NT2/D1 (cell line): Measurements from ENCODE around the gene PPIP5K1.
A peak's percentile ranks its signal among the peaks of the same experiment; 100 is the strongest.

Source experiments
- DNase-seq: peaks from one replicate; pipeline ENCODE4 v3.0.0-alpha.2; 2011; ENCODE audit warnings: low read depth, low spot score
- H3K27me3 ChIP-seq: 2 replicates; pipeline ENCODE4 v1.6.0; 2011; ENCODE audit warnings: mild to moderate bottlenecking; ENCODE audit not compliant: insufficient read length, insufficient read depth
- H3K36me3 ChIP-seq: 2 replicates; pipeline ENCODE4 v1.6.1; 2011; ENCODE audit warnings: mild to moderate bottlenecking, low read length, mixed read lengths; ENCODE audit not compliant: insufficient read depth, insufficient read length
- H3K4me1 ChIP-seq: 2 replicates; pipeline ENCODE4 v1.5.1; 2011; ENCODE audit not compliant: insufficient read depth, insufficient read length
- H3K4me3 ChIP-seq: 2 replicates; pipeline ENCODE4 v1.5.1; 2011; ENCODE audit warnings: low read depth; ENCODE audit not compliant: insufficient read length
- H3K9ac ChIP-seq: 2 replicates; pipeline ENCODE4 v1.6.0; 2011; ENCODE audit warnings: low read depth; ENCODE audit not compliant: insufficient read length
- H3K9me3 ChIP-seq: 2 replicates; pipeline ENCODE4 v1.5.1; 2011; ENCODE audit warnings: mild to moderate bottlenecking, low read length; ENCODE audit not compliant: insufficient read depth
- SUZ12 ChIP-seq: IDR thresholded peaks from 2 replicates; pipeline ENCODE4 v1.6.1; 2011; ENCODE audit not compliant: insufficient read length, insufficient read depth; ENCODE audit errors: extremely low read depth
- YY1 ChIP-seq: IDR thresholded peaks from 2 replicates; pipeline ENCODE4 v1.6.1; 2011; ENCODE audit not compliant: insufficient read length, insufficient read depth
- ZNF274 ChIP-seq: IDR thresholded peaks from 2 replicates; pipeline ENCODE4 v1.6.1; 2011; ENCODE audit warnings: mild to moderate bottlenecking, low read depth, low read length

PPIP5K1 gene

GRCh38 chr15:43514241-43515057 lies 75.6 kb downstream of the PPIP5K1 start:
- no peak for DNase-seq
- Histone ChIP-seq H3K36me3 (no peaks in the 10 kb centered on the region), H3K9me3 (no peaks in the 10 kb centered on the region), H3K4me3 (no peak overlapping the region), H3K27me3 (peaks cover 36% of the 10 kb centered on the region), H3K9ac (peak overlapping the region; percentile 12), H3K4me1 (peaks cover 8% of the 10 kb centered on the region)
- TF ChIP-seq ZNF274: no peak
- TF ChIP-seq YY1: no peak
- TF ChIP-seq SUZ12: no peak

GRCh38 chr15:43513550-43513949 lies 76.5 kb downstream of the PPIP5K1 start:
- TF ChIP-seq ZNF274 (no peak), SUZ12 (no peak), YY1 (no peak)
- Histone ChIP-seq H3K4me1 (peaks cover 12% of the 10 kb centered on the region), H3K9me3 (no peaks in the 10 kb centered on the region), H3K4me3 (no peak overlapping the region), H3K9ac (no peak overlapping the region), H3K36me3 (no peaks in the 10 kb centered on the region), H3K27me3 (peaks cover 27% of the 10 kb centered on the region)
- no peak for DNase-seq

- DNase-seq: no peak
- Histone ChIP-seq H3K9ac (peak overlapping the region; percentile 33), H3K4me1 (peaks cover 12% of the 10 kb centered on the region), H3K4me3 (peak overlapping the region; percentile 42), H3K36me3 (no peaks in the 10 kb centered on the region), H3K27me3 (peaks cover 27% of the 10 kb centered on the region), H3K9me3 (no peaks in the 10 kb centered on the region)
- TF ChIP-seq YY1 (no peak), SUZ12 (no peak), ZNF274 (no peak)
These were observed 78.8 kb downstream of the PPIP5K1 start for GRCh38 chr15:43511012-43511885.

GRCh38 chr15:43510200-43511011 lies 79.6 kb downstream of the PPIP5K1 start:
- Histone ChIP-seq H3K9ac (peak overlapping the region; percentile 63), H3K4me1 (peaks cover 12% of the 10 kb centered on the region), H3K9me3 (no peaks in the 10 kb centered on the region), H3K27me3 (peaks cover 27% of the 10 kb centered on the region), H3K4me3 (peak overlapping the region; percentile 46), H3K36me3 (no peaks in the 10 kb centered on the region)
- DNase-seq: peak; percentile 95
- no peak for TF ChIP-seq SUZ12

GRCh38 chr15:43509660-43510199 lies 80.3 kb downstream of the PPIP5K1 start:
- no peaks in the 10 kb centered on the region for H3K36me3 ChIP-seq
- TF ChIP-seq ZNF274: no peak
- no peak for TF ChIP-seq YY1
- TF ChIP-seq SUZ12: no peak
- peaks cover 12% of the 10 kb centered on the region for H3K4me1 ChIP-seq
- peaks cover 27% of the 10 kb centered on the region for H3K27me3 ChIP-seq
- H3K9ac ChIP-seq: no peak overlapping the region
- peak overlapping the region; percentile 46 for H3K4me3 ChIP-seq
- DNase-seq: no peak
- H3K9me3 ChIP-seq: no peaks in the 10 kb centered on the region

GRCh38 chr15:43508991-43509659 lies 80.9 kb downstream of the PPIP5K1 start:
- Histone ChIP-seq H3K9ac (no peak overlapping the region), H3K36me3 (no peaks in the 10 kb centered on the region), H3K4me1 (peaks cover 12% of the 10 kb centered on the region), H3K27me3 (peaks cover 27% of the 10 kb centered on the region), H3K4me3 (no peak overlapping the region), H3K9me3 (no peaks in the 10 kb centered on the region)
- no peak for TF ChIP-seq SUZ12
- TF ChIP-seq ZNF274: no peak
- TF ChIP-seq YY1: no peak
- no peak for DNase-seq
